ENCODE measurements around the gene GFOD1. TPM values are rescaled to one million over a fixed set of nuclear protein-coding genes. Genes with fewer than 3 reads are reported as not detected.

GFOD1 gene
- total RNA-seq, 1 experiment from 2014 or later: 0.62 TPM

GRCh38 chr6:13425943-13426931, 61.2 kb downstream of the GFOD1 start:
- Histone ChIP-seq H3K9me3 (ENCODE audit: control insufficient read depth, insufficient read depth, low read depth, low read length) (no peaks in the 10 kb centered on the region), H3K4me1 (ENCODE audit: control insufficient read depth, insufficient read depth, low read length) (no peaks in the 10 kb centered on the region), H3K4me3 (ENCODE audit: low read depth in 2 of 2, low read length in 2 of 2) (no peak overlapping the region), H3K27me3 (ENCODE audit: control insufficient read depth, insufficient read depth, low read length) (no peaks in the 10 kb centered on the region), H3K27ac (ENCODE audit: low read length) (no peak overlapping the region), H3K36me3 (ENCODE audit: control insufficient read depth, insufficient read depth, low read length) (no peaks in the 10 kb centered on the region)
- TF ChIP-seq, protein P1, sequence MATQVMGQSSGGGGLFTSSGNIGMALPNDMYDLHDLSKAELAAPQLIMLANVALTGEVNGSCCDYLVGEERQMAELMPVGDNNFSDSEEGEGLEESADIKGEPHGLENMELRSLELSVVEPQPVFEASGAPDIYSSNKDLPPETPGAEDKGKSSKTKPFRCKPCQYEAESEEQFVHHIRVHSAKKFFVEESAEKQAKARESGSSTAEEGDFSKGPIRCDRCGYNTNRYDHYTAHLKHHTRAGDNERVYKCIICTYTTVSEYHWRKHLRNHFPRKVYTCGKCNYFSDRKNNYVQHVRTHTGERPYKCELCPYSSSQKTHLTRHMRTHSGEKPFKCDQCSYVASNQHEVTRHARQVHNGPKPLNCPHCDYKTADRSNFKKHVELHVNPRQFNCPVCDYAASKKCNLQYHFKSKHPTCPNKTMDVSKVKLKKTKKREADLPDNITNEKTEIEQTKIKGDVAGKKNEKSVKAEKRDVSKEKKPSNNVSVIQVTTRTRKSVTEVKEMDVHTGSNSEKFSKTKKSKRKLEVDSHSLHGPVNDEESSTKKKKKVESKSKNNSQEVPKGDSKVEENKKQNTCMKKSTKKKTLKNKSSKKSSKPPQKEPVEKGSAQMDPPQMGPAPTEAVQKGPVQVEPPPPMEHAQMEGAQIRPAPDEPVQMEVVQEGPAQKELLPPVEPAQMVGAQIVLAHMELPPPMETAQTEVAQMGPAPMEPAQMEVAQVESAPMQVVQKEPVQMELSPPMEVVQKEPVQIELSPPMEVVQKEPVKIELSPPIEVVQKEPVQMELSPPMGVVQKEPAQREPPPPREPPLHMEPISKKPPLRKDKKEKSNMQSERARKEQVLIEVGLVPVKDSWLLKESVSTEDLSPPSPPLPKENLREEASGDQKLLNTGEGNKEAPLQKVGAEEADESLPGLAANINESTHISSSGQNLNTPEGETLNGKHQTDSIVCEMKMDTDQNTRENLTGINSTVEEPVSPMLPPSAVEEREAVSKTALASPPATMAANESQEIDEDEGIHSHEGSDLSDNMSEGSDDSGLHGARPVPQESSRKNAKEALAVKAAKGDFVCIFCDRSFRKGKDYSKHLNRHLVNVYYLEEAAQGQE (IDR thresholded peaks at IDR 0.05; ENCODE audit: insufficient read depth in 1 of 2, low read depth in 2 of 2, low read length in 1 of 2): no peak
- no peak for TF ChIP-seq POLR2AphosphoS5 (IDR thresholded peaks at IDR 0.05; ENCODE audit: low read depth, low read length)
- TF ChIP-seq TCF7L2 (IDR thresholded peaks at IDR 0.05; ENCODE audit: low read depth, low read length): no peak
- no peak for TF ChIP-seq SIN3A (IDR thresholded peaks at IDR 0.05; ENCODE audit: borderline replicate concordance, insufficient read depth, low read depth, low read length)
- TF ChIP-seq, protein P2, sequence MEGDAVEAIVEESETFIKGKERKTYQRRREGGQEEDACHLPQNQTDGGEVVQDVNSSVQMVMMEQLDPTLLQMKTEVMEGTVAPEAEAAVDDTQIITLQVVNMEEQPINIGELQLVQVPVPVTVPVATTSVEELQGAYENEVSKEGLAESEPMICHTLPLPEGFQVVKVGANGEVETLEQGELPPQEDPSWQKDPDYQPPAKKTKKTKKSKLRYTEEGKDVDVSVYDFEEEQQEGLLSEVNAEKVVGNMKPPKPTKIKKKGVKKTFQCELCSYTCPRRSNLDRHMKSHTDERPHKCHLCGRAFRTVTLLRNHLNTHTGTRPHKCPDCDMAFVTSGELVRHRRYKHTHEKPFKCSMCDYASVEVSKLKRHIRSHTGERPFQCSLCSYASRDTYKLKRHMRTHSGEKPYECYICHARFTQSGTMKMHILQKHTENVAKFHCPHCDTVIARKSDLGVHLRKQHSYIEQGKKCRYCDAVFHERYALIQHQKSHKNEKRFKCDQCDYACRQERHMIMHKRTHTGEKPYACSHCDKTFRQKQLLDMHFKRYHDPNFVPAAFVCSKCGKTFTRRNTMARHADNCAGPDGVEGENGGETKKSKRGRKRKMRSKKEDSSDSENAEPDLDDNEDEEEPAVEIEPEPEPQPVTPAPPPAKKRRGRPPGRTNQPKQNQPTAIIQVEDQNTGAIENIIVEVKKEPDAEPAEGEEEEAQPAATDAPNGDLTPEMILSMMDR (IDR thresholded peaks at IDR 0.05): no peak
- DNase-seq (ENCODE audit: low read depth, low spot score): no peak
- BruUV-seq (replicated peaks): no TSS peak
- intact Hi-C loops (cut with micrococcal nuclease; ENCODE audit: unreplicated experiment) (no loop called here), in situ Hi-C loops (cut with HindIII; ENCODE audit: low pct_unique_long_range_greater_than_20kb, low sequenced_read_pairs) (no loop called here)
- ChIA-PET CTCF (interaction anchor here (0.6 kb wide), 1 partner anchor 365 kb away, joined by 3 read pairs; no protein-coding TSS in a partner anchor), POLR2A (no interaction called here)
- ATAC-seq: peak; percentile 21; the same call in 1 of the 2 replicates

GRCh38 chr6:13425270-13425873, 62.0 kb downstream of the GFOD1 start:
- no peak for TF ChIP-seq TCF7L2 (IDR thresholded peaks at IDR 0.05; ENCODE audit: low read depth, low read length)
- Histone ChIP-seq H3K4me3 (ENCODE audit: low read depth in 2 of 2, low read length in 2 of 2) (no peak overlapping the region), H3K27ac (ENCODE audit: low read length) (no peak overlapping the region), H3K9me3 (ENCODE audit: control insufficient read depth, insufficient read depth, low read depth, low read length) (no peaks in the 10 kb centered on the region), H3K36me3 (ENCODE audit: control insufficient read depth, insufficient read depth, low read length) (no peaks in the 10 kb centered on the region), H3K4me1 (ENCODE audit: control insufficient read depth, insufficient read depth, low read length) (no peaks in the 10 kb centered on the region), H3K27me3 (ENCODE audit: control insufficient read depth, insufficient read depth, low read length) (no peaks in the 10 kb centered on the region)
- ChIA-PET CTCF (interaction anchor here (0.6 kb wide), 1 partner anchor 364 kb away, joined by 3 read pairs; no protein-coding TSS in a partner anchor), POLR2A (no interaction called here)
- DNase-seq (ENCODE audit: low read depth, low spot score) (no peak), ATAC-seq (no peak)
- intact Hi-C loops (cut with micrococcal nuclease; ENCODE audit: unreplicated experiment) (no loop called here), in situ Hi-C loops (cut with HindIII; ENCODE audit: low pct_unique_long_range_greater_than_20kb, low sequenced_read_pairs) (no loop called here)
- BruUV-seq (replicated peaks): no TSS peak

Measured in Panc1 (cell line).